Hepatocyte (in vitro differentiated cells): ENCODE data around the gene ZNRF1. TPM values are rescaled to one million over a fixed set of nuclear protein-coding genes. Genes with fewer than 3 reads are reported as not detected.
"Not testable (repeated sequence)": the region's sequence is repeated elsewhere in the genome, so short reads cannot be mapped to it uniquely, and the experiment has no call there.

Experiments
- DNase-seq: peaks from one replicate; pipeline ENCODE4 v3.0.0-alpha.2; 2016; ENCODE audit warnings: low spot score
- H2AFZ ChIP-seq: fragments of 200-600 bp; sonication (generic); 2 replicates; pipeline ENCODE4 v1.6.0; 2016; ENCODE audit warnings: antibody characterized with exemption, mild to moderate bottlenecking
- H3K27ac ChIP-seq: fragments of 200-600 bp; sonication (generic); 2 replicates; pipeline ENCODE4 v1.5.1; 2016; ENCODE audit warnings: mild to moderate bottlenecking
- H3K27me3 ChIP-seq: fragments of 200-600 bp; sonication (generic); 2 replicates; pipeline ENCODE4 v1.6.1; 2016
- H3K36me3 ChIP-seq: fragments of 200-600 bp; sonication (generic); replicated peaks from 2 replicates; pipeline ENCODE4 v1.5.1; 2016; ENCODE audit warnings: low read depth; ENCODE audit not compliant: insufficient read depth
- H3K4me1 ChIP-seq: fragments of 200-600 bp; sonication (generic); 2 replicates; pipeline ENCODE4 v1.5.1; 2016; ENCODE audit warnings: mild to moderate bottlenecking, moderate library complexity; ENCODE audit not compliant: insufficient read depth
- H3K4me2 ChIP-seq: fragments of 200-600 bp; sonication (generic); 2 replicates; pipeline ENCODE4 v1.6.0; 2016
- H3K4me3 ChIP-seq: fragments of 200-600 bp; sonication (generic); 2 replicates; pipeline ENCODE4 v1.5.1; 2016; ENCODE audit warnings: mild to moderate bottlenecking
- H3K79me2 ChIP-seq: fragments of 200-600 bp; sonication (generic); 2 replicates; pipeline ENCODE4 v1.6.0; 2017; ENCODE audit warnings: mild to moderate bottlenecking
- H3K9me2 ChIP-seq: fragments of 200-600 bp; sonication (generic); replicated peaks from 2 replicates; pipeline ENCODE4 v1.6.0; 2017; ENCODE audit warnings: mild to moderate bottlenecking; ENCODE audit not compliant: insufficient read depth
- H3K9me3 ChIP-seq: fragments of 200-600 bp; sonication (generic); 2 replicates; pipeline ENCODE4 v1.5.1; 2016; ENCODE audit warnings: low read depth, mild to moderate bottlenecking
- H4K20me1 ChIP-seq: fragments of 200-600 bp; sonication (generic); 2 replicates; pipeline ENCODE4 v1.6.0; 2016; ENCODE audit warnings: mild to moderate bottlenecking; ENCODE audit not compliant: insufficient read depth, poor library complexity, severe bottlenecking
- CTCF ChIP-seq: fragments of 200-600 bp; sonication (generic); IDR thresholded peaks from 2 replicates; pipeline ENCODE4 v1.5.1; 2016; ENCODE audit warnings: antibody characterized with exemption, mild to moderate bottlenecking; ENCODE audit not compliant: poor library complexity
- EZH2 ChIP-seq: fragments of 200-600 bp; sonication (generic); IDR thresholded peaks from 2 replicates; pipeline ENCODE4 v1.6.1; 2016; ENCODE audit warnings: antibody characterized with exemption, mild to moderate bottlenecking, borderline replicate concordance
- EZH2phosphoT487 ChIP-seq: fragments of 200-600 bp; sonication (generic); IDR thresholded peaks from one replicate; pipeline ENCODE4 v1.6.1; 2018; ENCODE audit warnings: antibody characterized with exemption, mild to moderate bottlenecking, low read depth, moderate library complexity; ENCODE audit not compliant: unreplicated experiment, severe bottlenecking
- WGBS: methylation state at CpG from one replicate; pipeline ENCODE4 v1.1.6; 2016; ENCODE audit warnings: low lambda C conversion rate; ENCODE audit errors: missing lambda C conversion rate; 5-methylcytosine and 5-hydroxymethylcytosine counted together
- polyA plus RNA-seq: library from polyadenylated mRNA; unstranded; fragments of >200 nt; fragmentation: Nextera tagmentation; extraction: Ambion mirVana; gene quantifications from 2 replicates; pipeline ENCODE4 v1.2.1, GENCODE V29; 2016
- total RNA-seq: library from RNA; depleted of rRNA; stranded (reverse); fragments of >200 nt; gene quantifications from 2 replicates; pipeline ENCODE4 v1.2.3, GENCODE V29; 2014

ZNRF1 gene
- total and polyA plus RNA-seq, 2 experiments from 2014 or later = 23.0 to 46.5 TPM

- no peak overlapping the region for H3K27ac ChIP-seq
- peaks cover 5% of the 10 kb centered on the region for H3K4me1 ChIP-seq
- 72% methylated on average over 4 of the region's 4 CpGs for WGBS
- H3K79me2 ChIP-seq = peaks cover 94% of the 10 kb centered on the region
- no peak for TF ChIP-seq CTCF
- TF ChIP-seq EZH2 = no peak
- no peak for TF ChIP-seq EZH2phosphoT487
- H2AFZ ChIP-seq = no peak overlapping the region
- no peak overlapping the region for H3K4me2 ChIP-seq
- DNase-seq = no peak
- no peaks in the 10 kb centered on the region for H3K27me3 ChIP-seq
- no peak overlapping the region for H3K4me3 ChIP-seq
- H3K9me2 ChIP-seq = no peaks in the 10 kb centered on the region
- H4K20me1 ChIP-seq = peaks cover 11% of the 10 kb centered on the region
- H3K36me3 ChIP-seq = no peaks in the 10 kb centered on the region
- peaks cover 14% of the 10 kb centered on the region for H3K9me3 ChIP-seq
These were observed 25.8 kb downstream of the ZNRF1 start for GRCh38 chr16:75024594-75024993.

- no peak for DNase-seq
These were observed 26.9 kb downstream of the ZNRF1 start for GRCh38 chr16:75025761-75026160.

GRCh38 chr16:75026239-75026891 is 27.5 kb downstream of the ZNRF1 start:
- not testable (repeated sequence) for H3K9me3 ChIP-seq, H3K9me2 ChIP-seq, H3K4me2 ChIP-seq, H3K36me3 ChIP-seq, H3K27me3 ChIP-seq, H2AFZ ChIP-seq, H3K4me1 ChIP-seq, H3K4me3 ChIP-seq
- DNase-seq = peak; percentile 66
- Histone ChIP-seq H3K79me2 (peaks cover 92% of the 10 kb centered on the region), H4K20me1 (peaks cover 11% of the 10 kb centered on the region), H3K27ac (peak overlapping the region; percentile 80)
- 81% methylated on average over 10 of the region's 10 CpGs for WGBS

More at GRCh38 chr16:75025761-75026160, 26.9 kb downstream of the ZNRF1 start:
- Histone ChIP-seq H2AFZ (no peak overlapping the region), H3K36me3 (no peaks in the 10 kb centered on the region), H3K4me2 (no peak overlapping the region), H3K9me3 (peaks cover 12% of the 10 kb centered on the region), H3K27me3 (no peaks in the 10 kb centered on the region), H3K9me2 (no peaks in the 10 kb centered on the region), H4K20me1 (peaks cover 11% of the 10 kb centered on the region), H3K4me1 (peaks cover 5% of the 10 kb centered on the region), H3K4me3 (no peak overlapping the region), H3K27ac (peak overlapping the region; percentile 50), H3K79me2 (peaks cover 93% of the 10 kb centered on the region)
- 62% methylated on average over 2 of the region's 3 CpGs for WGBS
- TF ChIP-seq CTCF (no peak), EZH2phosphoT487 (no peak), EZH2 (no peak)

GRCh38 chr16:75026892-75027391 is 28.1 kb downstream of the ZNRF1 start:
- peaks cover 92% of the 10 kb centered on the region for H3K79me2 ChIP-seq
- H2AFZ ChIP-seq = no peak overlapping the region
- peak overlapping the region; percentile 80 for H3K27ac ChIP-seq
- H4K20me1 ChIP-seq = peaks cover 11% of the 10 kb centered on the region
- WGBS = 98% methylated on average over 2 of the region's 2 CpGs
- H3K36me3 ChIP-seq = no peaks in the 10 kb centered on the region
- TF ChIP-seq EZH2 (no peak), EZH2phosphoT487 (no peak), CTCF (no peak)
- peaks cover 5% of the 10 kb centered on the region for H3K4me1 ChIP-seq
- H3K4me2 ChIP-seq = no peak overlapping the region
- no peak for DNase-seq
- no peaks in the 10 kb centered on the region for H3K9me2 ChIP-seq
- H3K9me3 ChIP-seq = peaks cover under 1% of the 10 kb centered on the region
- H3K4me3 ChIP-seq = no peak overlapping the region
- H3K27me3 ChIP-seq = no peaks in the 10 kb centered on the region
